Measurements from ENCODE around the gene MACROD2.

Gene MACROD2

DNA sequence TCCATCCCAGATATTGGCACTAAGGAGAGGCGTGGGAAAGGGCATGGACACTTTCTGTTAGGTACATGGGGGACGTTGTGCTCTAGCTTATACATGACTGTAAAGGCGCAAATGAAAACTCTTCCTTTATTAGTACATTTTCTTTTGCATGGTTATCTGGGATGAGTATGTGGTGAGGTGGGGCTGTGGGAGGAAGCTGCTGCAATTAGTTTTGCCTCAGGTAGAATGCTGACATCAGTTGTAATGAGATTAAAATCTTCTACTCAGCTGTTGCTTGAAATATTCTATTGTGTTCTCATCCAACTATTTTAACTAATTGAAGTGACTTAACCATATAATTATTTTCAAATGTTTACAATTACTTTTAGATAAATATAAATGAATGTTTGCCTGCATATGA is 560.4 kb downstream of the MACROD2 start:
- no peak for TF ChIP-seq CTCF (conservative IDR thresholded peaks at IDR 0.05; ENCODE audit: control insufficient read depth, insufficient read depth, low read depth, low read length)
- DNase-seq (ENCODE audit: low read depth) = no peak
- no peak overlapping the region for H3K4me3 ChIP-seq (ENCODE audit: control insufficient read depth, low read depth, low read length)

DNA sequence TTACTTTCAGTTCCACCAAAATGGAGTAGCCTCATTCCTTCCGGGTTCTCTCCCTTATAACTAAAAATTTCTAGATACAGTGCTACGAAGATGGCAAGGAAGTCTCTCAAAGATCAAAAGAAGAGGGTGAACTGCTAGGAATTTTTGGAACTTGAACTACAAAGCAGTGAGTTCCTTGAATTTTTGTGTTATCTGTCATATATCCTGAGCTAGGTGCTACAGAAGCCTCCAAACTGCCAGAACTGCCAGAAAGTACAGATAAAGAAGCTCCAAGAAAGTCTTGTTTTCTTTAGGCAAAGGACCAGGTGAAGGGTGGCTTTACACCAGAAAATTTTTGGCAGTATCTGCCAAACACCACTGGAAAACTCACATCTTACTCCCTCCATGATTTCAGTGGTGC is 560.9 kb downstream of the MACROD2 start:
- H3K4me3 ChIP-seq (ENCODE audit: control insufficient read depth, low read depth, low read length) = no peak overlapping the region
- TF ChIP-seq CTCF (conservative IDR thresholded peaks at IDR 0.05; ENCODE audit: control insufficient read depth, insufficient read depth, low read depth, low read length) = no peak
- DNase-seq (ENCODE audit: low read depth) = no peak

- TF ChIP-seq CTCF (conservative IDR thresholded peaks at IDR 0.05; ENCODE audit: control insufficient read depth, insufficient read depth, low read depth, low read length) = no peak
- no peak overlapping the region for H3K4me3 ChIP-seq (ENCODE audit: control insufficient read depth, low read depth, low read length)
- DNase-seq (ENCODE audit: low read depth) = peak; percentile 4
Measured at GRCh38 chr20:14559612-14560011, 564.3 kb downstream of the MACROD2 start.

DNA sequence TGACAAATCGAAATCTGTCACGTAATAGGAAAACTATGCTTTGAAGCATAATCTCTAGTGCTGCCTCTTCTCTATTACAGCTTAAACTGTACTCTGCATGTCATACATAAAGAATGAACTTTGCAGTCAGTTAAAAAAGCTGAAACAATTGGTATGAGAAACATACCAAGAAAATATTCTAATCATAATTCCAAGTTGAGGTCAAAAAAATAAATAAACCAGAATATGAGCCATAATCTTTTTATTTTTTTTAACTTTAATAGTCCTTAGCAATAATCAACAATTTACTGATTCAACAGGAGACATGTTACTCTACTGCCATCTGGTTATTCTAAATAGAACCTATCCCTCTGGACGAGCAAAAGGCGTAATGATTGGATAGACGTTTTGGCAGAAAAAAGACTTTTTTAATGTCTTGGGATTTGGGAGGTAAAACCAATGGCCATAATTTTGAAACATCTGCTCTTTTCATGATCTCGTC is 566.5 kb downstream of the MACROD2 start:
- DNase-seq (ENCODE audit: low read depth) = peak; percentile 47
- peak; percentile 14 for TF ChIP-seq CTCF (conservative IDR thresholded peaks at IDR 0.05; ENCODE audit: control insufficient read depth, insufficient read depth, low read depth, low read length)
- H3K4me3 ChIP-seq (ENCODE audit: control insufficient read depth, low read depth, low read length) = no peak overlapping the region

- DNase-seq (ENCODE audit: low read depth) = no peak
- no peak overlapping the region for H3K4me3 ChIP-seq (ENCODE audit: control insufficient read depth, low read depth, low read length)
- TF ChIP-seq CTCF (conservative IDR thresholded peaks at IDR 0.05; ENCODE audit: control insufficient read depth, insufficient read depth, low read depth, low read length) = no peak
Measured at GRCh38 chr20:14562981-14563380, 567.7 kb downstream of the MACROD2 start.

DNA sequence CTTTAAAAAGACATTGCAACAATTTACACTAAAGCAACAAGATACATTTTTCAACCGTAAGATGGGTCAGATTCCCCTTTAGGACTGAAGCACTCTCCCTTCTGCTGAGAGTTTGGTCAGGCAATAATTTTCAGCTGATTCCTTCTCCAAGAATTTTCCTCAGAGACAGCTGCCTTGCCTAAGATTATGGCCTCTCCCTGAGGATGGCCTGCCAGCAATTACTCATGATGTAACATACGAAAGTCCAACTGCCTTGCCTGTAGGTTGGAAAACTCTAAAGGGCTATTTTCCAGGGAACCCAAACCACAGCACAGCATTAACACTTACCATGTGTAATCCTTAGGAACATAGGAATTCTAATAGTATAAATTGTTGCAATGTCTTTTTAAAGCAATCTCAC is 571.2 kb downstream of the MACROD2 start:
- peak; percentile 87 for DNase-seq (ENCODE audit: low read depth)
- TF ChIP-seq CTCF (conservative IDR thresholded peaks at IDR 0.05; ENCODE audit: control insufficient read depth, insufficient read depth, low read depth, low read length) = no peak
- H3K4me3 ChIP-seq (ENCODE audit: control insufficient read depth, low read depth, low read length) = no peak overlapping the region

DNA sequence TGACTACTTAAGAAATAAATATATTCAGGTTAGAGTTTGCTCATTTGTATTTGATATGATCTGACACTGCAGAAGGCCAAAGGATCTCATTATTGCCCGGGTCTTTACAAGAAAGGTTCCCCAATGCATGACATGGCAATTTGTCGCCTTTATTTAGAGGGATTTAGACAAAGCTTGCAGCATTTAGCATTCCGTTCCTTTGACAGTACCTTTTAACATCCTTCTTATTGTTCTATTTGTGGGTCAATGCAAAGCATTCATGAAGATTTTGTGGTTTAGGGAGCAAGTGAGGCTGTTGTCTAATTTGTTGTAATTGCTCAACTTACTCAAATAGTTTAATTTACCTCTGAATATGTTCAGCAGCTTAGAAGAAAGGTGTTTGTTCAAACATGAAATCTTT is 572.9 kb downstream of the MACROD2 start:
- TF ChIP-seq CTCF (conservative IDR thresholded peaks at IDR 0.05; ENCODE audit: control insufficient read depth, insufficient read depth, low read depth, low read length) = no peak
- no peak overlapping the region for H3K4me3 ChIP-seq (ENCODE audit: control insufficient read depth, low read depth, low read length)
- DNase-seq (ENCODE audit: low read depth) = no peak
